Peyer's patch (tissue), 4 donors: Measurements from ENCODE around the gene SCN2B.

Experiments
- CTCF ChIP-seq, 6 experiments: fragments of 450-650 bp in 4 of 6; fragments of 200-600 bp in 2 of 6; sonication (generic) in 1 of 6; IDR thresholded peaks; one replicate each; pipeline ENCODE4 v1.5.1; 2017 to 2019; ENCODE audit warnings: antibody characterized with exemption in 6 of 6, mild to moderate bottlenecking in 3 of 6, moderate library complexity in 1 of 6
- POLR2A ChIP-seq, 2 donors: fragments of 450-650 bp; IDR thresholded peaks; one replicate each; pipeline ENCODE4 v1.5.1; 2017; ENCODE audit warnings: antibody characterized with exemption in 2 of 2, mild to moderate bottlenecking in 2 of 2, moderate library complexity in 2 of 2

DNA sequence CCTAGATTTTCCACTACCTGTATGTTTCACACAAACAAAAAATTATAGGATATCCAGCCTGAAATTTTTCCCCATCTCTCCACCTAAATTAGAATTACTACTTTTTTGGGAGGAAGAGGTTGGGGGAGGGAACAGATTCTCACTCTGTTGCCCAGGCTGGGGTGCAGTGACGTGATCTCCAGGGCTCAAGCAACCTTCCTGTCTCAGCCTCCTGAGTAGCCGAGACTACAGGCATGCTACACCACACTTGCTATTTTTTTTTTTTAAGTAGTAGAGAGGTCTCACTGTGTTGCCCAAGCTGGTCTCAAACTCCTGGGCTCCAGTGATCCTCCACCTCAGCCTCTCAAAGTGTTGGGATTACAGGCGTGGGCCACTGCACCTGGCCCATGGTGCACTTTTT lies 38.8 kb upstream of the SCN2B start:
- TF ChIP-seq CTCF (IDR thresholded peaks at IDR 0.05) = no peak
- TF ChIP-seq POLR2A (IDR thresholded peaks at IDR 0.05) = no peak
